ENCODE measurements around the gene EBLN1. TPM values are rescaled to one million over a fixed set of nuclear protein-coding genes. Genes with fewer than 3 reads are reported as not detected.
A peak's percentile ranks its signal among the peaks of the same experiment; 100 is the strongest.
"Not testable (repeated sequence)": the region's sequence is repeated elsewhere in the genome, so short reads cannot be mapped to it uniquely, and the experiment has no call there.

EBLN1 gene
- total RNA-seq, 2 experiments from 2014 or later = not detected

- H2AFZ ChIP-seq (ENCODE audit: low read length) = no peak overlapping the region
- no peak overlapping the region for H3K4me2 ChIP-seq (ENCODE audit: low read length)
- ChIA-PET CTCF (ENCODE audit: unreplicated experiment) (no interaction called here), POLR2A (no interaction called here)
- no peaks in the 10 kb centered on the region for H3K36me3 ChIP-seq (ENCODE audit: insufficient read depth, low read length)
- no peak overlapping the region for H3K27ac ChIP-seq (ENCODE audit: low read depth, low read length, poor library complexity, severe bottlenecking)
- no peaks in the 10 kb centered on the region for H4K20me1 ChIP-seq (ENCODE audit: insufficient read depth, low read length)
- H3K79me2 ChIP-seq (ENCODE audit: insufficient read depth, low read depth, low read length) = no peaks in the 10 kb centered on the region
- no peaks in the 10 kb centered on the region for H3K9me3 ChIP-seq (ENCODE audit: low read length)
- no TSS peak for BruUV-seq (replicated peaks)
- intact Hi-C loops (cut with micrococcal nuclease; ENCODE audit: unreplicated experiment) = no loop called here
- DNase-seq (ENCODE audit: low spot score) = no peak
- peak; percentile 21; the same call in 1 of the 2 replicates for TF ChIP-seq CTCF (conservative IDR thresholded peaks at IDR 0.05; ENCODE audit: low read length)
- TF ChIP-seq EZH2phosphoT487 (IDR thresholded peaks at IDR 0.05; ENCODE audit: borderline replicate concordance, low read depth, low read length) = no peak
- H3K9me2 ChIP-seq (ENCODE audit: insufficient read depth, low read length) = no peaks in the 10 kb centered on the region
- no peaks in the 10 kb centered on the region for H3K4me1 ChIP-seq (ENCODE audit: insufficient read depth, low read length, poor library complexity, severe bottlenecking)
- no peak overlapping the region for H3K4me3 ChIP-seq (ENCODE audit: low read depth, low read length, poor library complexity, severe bottlenecking)
These were observed 633 bp upstream of the EBLN1 start for GRCh38 chr10:22218448-22218847.

- H3K27ac ChIP-seq (ENCODE audit: low read depth, low read length, poor library complexity, severe bottlenecking); H3K36me3 ChIP-seq (ENCODE audit: insufficient read depth, low read length); H2AFZ ChIP-seq (ENCODE audit: low read length); H3K4me2 ChIP-seq (ENCODE audit: low read length); H3K4me3 ChIP-seq (ENCODE audit: low read depth, low read length, poor library complexity, severe bottlenecking); H3K9me2 ChIP-seq (ENCODE audit: insufficient read depth, low read length); intact Hi-C loops (cut with micrococcal nuclease; ENCODE audit: unreplicated experiment); H3K9me3 ChIP-seq (ENCODE audit: low read length); CTCF ChIA-PET (ENCODE audit: unreplicated experiment); DNase-seq (ENCODE audit: low spot score); H4K20me1 ChIP-seq (ENCODE audit: insufficient read depth, low read length); H3K79me2 ChIP-seq (ENCODE audit: insufficient read depth, low read depth, low read length); POLR2A ChIA-PET; BruUV-seq (replicated peaks); H3K4me1 ChIP-seq (ENCODE audit: insufficient read depth, low read length, poor library complexity, severe bottlenecking): not testable (repeated sequence)
These were observed 731 bp downstream of the EBLN1 start for GRCh38 chr10:22217084-22217483.

DNA sequence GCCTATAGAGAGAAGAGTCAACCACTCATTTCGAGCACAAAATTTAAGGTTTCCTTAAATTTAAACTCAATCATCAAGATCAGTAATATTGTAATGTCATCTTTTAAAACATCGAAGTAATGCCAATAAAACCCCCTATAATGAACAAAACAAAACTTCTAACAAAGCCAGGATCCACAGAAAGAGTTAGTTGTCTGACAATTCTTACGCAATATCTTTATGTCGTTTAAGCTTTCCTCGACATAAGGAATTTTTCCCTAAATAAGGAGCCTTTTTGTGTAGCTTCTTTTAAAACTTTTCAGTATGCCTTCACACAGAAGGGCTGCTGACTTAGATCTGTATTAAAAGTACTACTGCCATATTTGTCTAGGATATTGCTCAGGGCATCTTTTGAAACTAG, 7.5 kb downstream of the EBLN1 start:
- BruUV-seq (replicated peaks) = no TSS peak
- ChIA-PET POLR2A (interaction anchor here (0.6 kb wide), 1 partner anchor 50 kb away, joined by 4 read pairs; no protein-coding TSS in a partner anchor), CTCF (ENCODE audit: unreplicated experiment) (no interaction called here)
- Histone ChIP-seq H2AFZ (ENCODE audit: low read length) (no peak overlapping the region), H3K9me3 (ENCODE audit: low read length) (no peaks in the 10 kb centered on the region), H3K4me1 (ENCODE audit: insufficient read depth, low read length, poor library complexity, severe bottlenecking) (no peaks in the 10 kb centered on the region), H3K79me2 (ENCODE audit: insufficient read depth, low read depth, low read length) (no peaks in the 10 kb centered on the region), H4K20me1 (ENCODE audit: insufficient read depth, low read length) (no peaks in the 10 kb centered on the region), H3K9me2 (ENCODE audit: insufficient read depth, low read length) (no peaks in the 10 kb centered on the region), H3K4me3 (ENCODE audit: low read depth, low read length, poor library complexity, severe bottlenecking) (no peak overlapping the region), H3K36me3 (ENCODE audit: insufficient read depth, low read length) (no peaks in the 10 kb centered on the region), H3K27ac (ENCODE audit: low read depth, low read length, poor library complexity, severe bottlenecking) (no peak overlapping the region), H3K4me2 (ENCODE audit: low read length) (no peak overlapping the region)
- DNase-seq (ENCODE audit: low spot score) = no peak
- TF ChIP-seq CTCF (conservative IDR thresholded peaks at IDR 0.05; ENCODE audit: low read length) (no peak), EZH2phosphoT487 (IDR thresholded peaks at IDR 0.05; ENCODE audit: borderline replicate concordance, low read depth, low read length) (no peak)
- intact Hi-C loops (cut with micrococcal nuclease; ENCODE audit: unreplicated experiment) = no loop called here
